Subcutaneous abdominal adipose tissue (tissue), 5 donors: ENCODE data around the gene FFAR3.
"Not testable (repeated sequence)": the region's sequence is repeated elsewhere in the genome, so short reads cannot be mapped to it uniquely, and the experiment has no call there.

Experiments used
- H3K27ac ChIP-seq: one replicate; pipeline ENCODE4 v1.7.0; 2013; ENCODE audit warnings: low read depth, mild to moderate bottlenecking, inconsistent platforms, low read length, moderate library complexity
- H3K27me3 ChIP-seq, 5 donors: one replicate each; pipeline ENCODE4 v1.7.0; 2013; ENCODE audit warnings: low read length in 5 of 5, inconsistent platforms in 1 of 5; ENCODE audit not compliant: control insufficient read depth in 5 of 5, insufficient read depth in 4 of 5
- H3K36me3 ChIP-seq, 5 donors: one replicate each; pipeline ENCODE4 v1.7.0; 2013; ENCODE audit warnings: low read length in 5 of 5; ENCODE audit not compliant: control insufficient read depth in 5 of 5, insufficient read depth in 5 of 5
- H3K4me1 ChIP-seq, 5 donors: one replicate each; pipeline ENCODE4 v1.7.0; 2013; ENCODE audit warnings: low read length in 5 of 5, mild to moderate bottlenecking in 3 of 5, moderate library complexity in 1 of 5; ENCODE audit not compliant: control insufficient read depth in 5 of 5, insufficient read depth in 5 of 5
- H3K4me3 ChIP-seq, 5 donors: one replicate each; pipeline ENCODE4 v1.7.0; 2013; ENCODE audit warnings: low read length in 5 of 5, low read depth in 1 of 5
- H3K9ac ChIP-seq, 5 donors: one replicate each; pipeline ENCODE4 v1.7.0; 2013; ENCODE audit warnings: low read length in 5 of 5, mild to moderate bottlenecking in 4 of 5, moderate library complexity in 3 of 5
- H3K9me3 ChIP-seq, 5 donors: one replicate each; pipeline ENCODE4 v1.7.0; 2013; ENCODE audit warnings: low read length in 5 of 5; ENCODE audit not compliant: control insufficient read depth in 5 of 5
- donor health status: healthy.
- donor health status: healthy.
- donor health status: healthy.
- donor health status: healthy.
- donor health status: healthy.

The FFAR3 gene

DNA sequence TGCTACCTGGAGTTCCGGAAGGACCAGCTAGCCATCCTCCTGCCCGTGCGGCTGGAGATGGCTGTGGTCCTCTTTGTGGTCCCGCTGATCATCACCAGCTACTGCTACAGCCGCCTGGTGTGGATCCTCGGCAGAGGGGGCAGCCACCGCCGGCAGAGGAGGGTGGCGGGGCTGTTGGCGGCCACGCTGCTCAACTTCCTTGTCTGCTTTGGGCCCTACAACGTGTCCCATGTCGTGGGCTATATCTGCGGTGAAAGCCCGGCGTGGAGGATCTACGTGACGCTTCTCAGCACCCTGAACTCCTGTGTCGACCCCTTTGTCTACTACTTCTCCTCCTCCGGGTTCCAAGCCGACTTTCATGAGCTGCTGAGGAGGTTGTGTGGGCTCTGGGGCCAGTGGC, 1.1 kb downstream of the FFAR3 start:
- not testable (repeated sequence) for H3K9me3 ChIP-seq, H3K36me3 ChIP-seq, H3K9ac ChIP-seq, H3K4me3 ChIP-seq, H3K27ac ChIP-seq
- Histone ChIP-seq H3K4me1 (peaks cover 1 to 21% (median 18%) of the 10 kb centered on the region in 5 donors), H3K27me3 (peaks cover 0 to 13% (median 3%) of the 10 kb centered on the region in 5 donors)

DNA sequence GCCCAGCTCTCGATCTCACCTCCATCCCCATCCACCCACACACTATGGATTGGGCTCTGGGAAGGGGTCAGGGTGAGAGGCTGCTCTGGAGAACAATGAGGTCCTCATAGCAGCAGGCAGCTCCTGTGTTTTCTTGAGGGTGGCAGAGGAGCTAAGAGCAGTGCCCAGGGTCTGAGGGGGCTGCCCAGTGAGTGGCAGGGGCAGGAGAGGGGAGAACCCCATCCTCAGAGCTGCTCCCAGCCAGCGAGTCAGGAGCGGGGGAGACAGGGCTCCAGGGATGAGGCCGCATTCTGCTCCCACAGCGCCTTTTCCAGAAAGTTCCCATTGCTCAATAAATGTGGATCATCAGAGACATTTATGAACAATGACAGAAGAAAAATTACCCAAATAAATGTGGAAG, 1.8 kb downstream of the FFAR3 start:
- H3K9me3 ChIP-seq, H3K27ac ChIP-seq, H3K36me3 ChIP-seq, H3K9ac ChIP-seq, H3K4me3 ChIP-seq: not testable (repeated sequence)
- Histone ChIP-seq H3K27me3 (peaks cover 0 to 13% (median 3%) of the 10 kb centered on the region in 5 donors), H3K4me1 (peaks cover 1 to 21% (median 18%) of the 10 kb centered on the region in 5 donors)

DNA sequence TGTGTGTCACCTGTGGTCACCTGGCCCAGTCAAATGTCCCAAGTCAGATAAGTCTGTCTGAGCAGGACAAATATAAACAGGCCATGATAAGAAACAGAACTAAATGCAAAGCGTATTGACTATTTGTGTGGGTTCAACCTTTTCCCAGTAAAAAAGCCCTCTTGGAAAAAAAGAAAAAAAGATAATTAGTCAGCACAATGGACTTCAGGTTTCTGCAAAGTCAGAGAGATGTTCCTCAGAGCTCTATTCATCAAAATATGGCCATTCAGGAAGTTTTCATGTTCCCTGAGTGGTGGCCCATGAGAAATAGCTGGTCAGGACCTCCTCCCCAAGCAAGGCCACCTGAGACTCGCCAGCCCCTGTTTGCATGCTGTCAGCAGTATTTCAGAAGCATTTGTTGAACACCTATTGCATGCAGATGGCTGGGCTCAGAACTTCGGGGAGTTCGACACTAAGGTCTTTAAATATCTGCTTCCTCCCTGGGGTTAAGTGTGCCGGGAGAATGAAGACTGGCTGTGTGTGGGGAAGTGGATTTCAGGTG, 2.7 kb downstream of the FFAR3 start:
- Histone ChIP-seq H3K9me3 (no peaks in the 10 kb centered on the region), H3K27me3 (peaks cover 0 to 13% (median 3%) of the 10 kb centered on the region in 5 donors), H3K36me3 (no peaks in the 10 kb centered on the region), H3K27ac (no peak overlapping the region), H3K9ac (no peak overlapping the region), H3K4me3 (no peak overlapping the region), H3K4me1 (peaks cover 1 to 15% (median 12%) of the 10 kb centered on the region in 5 donors)

DNA sequence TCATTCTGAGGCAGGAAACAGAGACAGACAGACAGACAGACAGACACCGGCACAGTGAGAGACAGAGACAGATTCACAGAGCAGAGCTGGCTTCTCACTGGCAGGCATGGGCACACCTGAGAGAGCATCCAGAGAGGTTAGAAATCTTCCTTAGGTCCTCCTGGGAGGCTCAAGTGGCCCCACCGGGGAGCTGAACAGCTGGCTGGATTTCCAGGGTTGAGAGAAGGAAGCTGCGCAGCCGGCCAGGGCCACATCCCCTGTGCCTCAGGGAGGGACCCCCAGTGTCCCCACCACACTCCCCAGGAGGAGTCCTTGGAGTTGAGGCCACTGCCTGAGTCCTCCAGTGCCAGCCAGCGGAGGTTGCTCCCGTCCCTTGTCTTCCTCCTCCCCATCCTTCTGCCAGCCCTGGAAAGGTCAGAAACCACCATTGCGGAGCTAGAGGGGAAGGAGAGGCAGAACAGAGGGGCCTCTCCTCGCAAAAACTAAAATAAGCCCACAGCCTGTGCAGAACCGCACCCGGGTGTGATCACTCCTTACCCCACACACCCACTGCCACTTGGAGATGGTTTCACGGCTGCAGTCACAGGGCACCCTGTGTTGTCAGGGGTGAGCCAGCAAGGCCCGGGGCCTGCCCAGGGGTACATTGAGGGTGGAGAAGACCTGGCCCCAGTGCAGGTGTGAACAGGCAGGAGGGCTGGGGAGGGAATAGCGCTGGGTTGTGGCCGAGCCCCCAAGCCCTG, 4.2 kb downstream of the FFAR3 start:
- Histone ChIP-seq H3K4me1 (peaks cover 0 to 13% (median 8%) of the 10 kb centered on the region in 5 donors), H3K27me3 (peaks cover 0 to 13% (median 3%) of the 10 kb centered on the region in 5 donors), H3K36me3 (no peaks in the 10 kb centered on the region), H3K27ac (no peak overlapping the region), H3K9ac (no peak overlapping the region), H3K9me3 (no peaks in the 10 kb centered on the region), H3K4me3 (no peak overlapping the region)

DNA sequence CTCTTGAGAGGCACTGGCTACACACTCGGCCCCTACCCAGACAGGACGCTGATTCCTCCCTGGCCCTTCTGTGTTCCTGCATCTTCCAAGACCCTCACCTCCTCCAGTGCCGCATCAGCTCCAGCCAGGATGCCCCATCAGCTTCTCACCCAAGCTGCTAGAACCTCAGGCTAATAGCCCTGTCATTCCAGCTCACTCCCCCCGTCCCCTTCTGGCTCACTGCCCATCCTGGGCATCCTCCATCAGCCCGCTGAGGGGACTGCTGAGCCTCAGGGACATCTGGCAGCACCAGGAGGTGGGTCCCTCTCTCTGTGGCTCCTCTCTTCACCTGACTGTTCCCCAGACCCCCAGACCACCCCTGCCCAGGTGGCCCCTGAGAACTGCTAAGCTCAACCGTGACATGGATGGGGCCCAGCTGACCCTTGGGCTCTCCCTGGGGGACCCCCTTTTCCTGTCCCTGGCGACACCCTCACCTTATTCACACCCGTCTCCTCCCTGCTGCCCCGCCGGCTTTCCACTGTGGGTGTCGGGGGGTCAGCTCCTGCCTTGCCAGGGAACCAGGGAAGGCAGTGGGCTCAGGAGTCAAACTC, 4.8 kb downstream of the FFAR3 start:
- H3K36me3 ChIP-seq = no peaks in the 10 kb centered on the region
- no peak overlapping the region for H3K9ac ChIP-seq
- H3K27ac ChIP-seq = no peak overlapping the region
- H3K9me3 ChIP-seq = no peaks in the 10 kb centered on the region
- no peak overlapping the region for H3K4me3 ChIP-seq
- H3K27me3 ChIP-seq = peaks cover 0 to 13% (median 3%) of the 10 kb centered on the region in 5 donors
- H3K4me1 ChIP-seq = peaks cover 0 to 7% (median 3%) of the 10 kb centered on the region in 5 donors

DNA sequence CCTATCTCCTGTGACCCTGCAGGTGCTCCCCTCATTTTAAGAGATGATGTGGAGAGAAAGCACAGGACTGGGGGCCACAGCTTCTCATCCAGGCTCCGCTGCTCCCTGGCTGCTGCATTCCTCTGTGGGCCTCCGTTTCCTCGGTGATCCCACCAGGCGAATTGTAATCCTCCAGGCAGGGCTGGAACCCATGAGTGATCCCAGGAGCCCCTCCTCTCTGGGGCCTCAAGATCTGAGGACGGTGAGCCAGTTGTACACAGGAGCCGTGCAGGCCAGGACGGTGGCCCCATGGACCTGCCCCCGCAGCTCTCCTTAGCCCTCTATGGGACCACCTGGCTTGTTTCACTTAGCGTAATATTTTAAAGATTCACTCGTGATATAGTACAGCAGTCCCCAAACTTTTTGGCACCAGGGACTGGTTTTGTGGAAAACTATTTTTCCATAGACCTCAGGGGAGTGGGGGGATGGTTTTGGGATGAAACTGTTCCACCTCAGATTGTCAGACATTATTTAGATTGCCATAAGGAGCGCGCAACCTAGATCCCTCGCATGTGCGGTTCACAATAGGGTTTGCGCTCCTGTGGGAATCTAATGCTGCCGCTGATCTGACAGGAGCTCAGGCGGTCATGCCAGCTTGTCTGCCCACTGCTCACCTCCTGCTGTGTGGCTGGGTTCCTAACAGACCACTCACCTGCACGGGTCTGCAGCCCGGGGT, 5.6 kb downstream of the FFAR3 start:
- H3K4me3 ChIP-seq = no peak overlapping the region
- no peak overlapping the region for H3K27ac ChIP-seq
- H3K9ac ChIP-seq = no peak overlapping the region
- H3K4me1 ChIP-seq = peaks cover 0 to 3% (median 0%) of the 10 kb centered on the region in 5 donors
- H3K27me3 ChIP-seq = peaks cover 0 to 13% (median 3%) of the 10 kb centered on the region in 5 donors
- no peaks in the 10 kb centered on the region for H3K36me3 ChIP-seq
- H3K9me3 ChIP-seq = no peaks in the 10 kb centered on the region

DNA sequence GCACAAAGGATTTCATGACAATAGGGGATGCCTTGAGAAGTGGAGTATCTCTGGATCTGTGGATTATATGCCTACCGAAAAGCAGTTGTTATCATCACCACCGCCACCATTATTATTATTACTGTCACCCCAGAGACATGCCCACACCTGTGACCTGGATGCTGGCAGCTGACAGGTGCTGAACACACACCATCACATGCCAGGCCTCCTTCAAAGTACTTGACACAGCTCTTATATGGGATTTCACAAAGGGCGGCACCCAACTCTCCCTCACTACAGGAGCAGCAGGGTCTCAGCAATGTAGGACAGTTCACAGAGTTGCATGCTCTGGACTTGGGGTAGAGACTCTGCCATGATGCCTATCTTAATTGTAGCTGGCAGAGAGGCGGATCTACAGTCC, 7.0 kb downstream of the FFAR3 start:
- Histone ChIP-seq H3K4me3 (no peak overlapping the region), H3K36me3 (no peaks in the 10 kb centered on the region), H3K9ac (no peak overlapping the region), H3K4me1 (peaks cover 0 to 3% (median 0%) of the 10 kb centered on the region in 5 donors), H3K27ac (no peak overlapping the region), H3K9me3 (peaks cover 0 to 3% (median 0%) of the 10 kb centered on the region in 5 donors), H3K27me3 (peaks cover 0 to 13% (median 3%) of the 10 kb centered on the region in 5 donors)

DNA sequence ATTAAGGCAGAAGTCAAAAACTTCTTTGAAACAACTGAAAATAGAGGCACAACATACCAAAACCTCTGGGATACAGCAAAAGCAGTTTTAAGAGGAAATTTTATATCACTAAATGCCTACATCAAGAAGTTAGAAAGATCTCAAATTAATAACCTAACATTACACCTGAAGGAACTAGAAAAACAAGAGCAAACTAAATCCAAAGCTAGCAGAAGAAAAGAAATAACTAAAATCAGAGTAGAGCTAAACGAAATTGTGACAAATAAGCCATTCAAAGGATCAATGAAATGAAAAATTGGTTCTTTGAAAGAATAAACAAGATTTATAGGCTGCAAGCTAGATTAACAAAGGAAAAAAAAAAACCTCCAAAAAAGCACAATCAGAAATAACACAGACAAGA, 10.1 kb downstream of the FFAR3 start:
- Histone ChIP-seq H3K9ac (no peak overlapping the region), H3K36me3 (no peaks in the 10 kb centered on the region), H3K9me3 (peaks cover 0 to 3% (median 0%) of the 10 kb centered on the region in 5 donors), H3K27ac (no peak overlapping the region), H3K4me3 (no peak overlapping the region), H3K27me3 (no peaks in the 10 kb centered on the region), H3K4me1 (no peaks in the 10 kb centered on the region)

DNA sequence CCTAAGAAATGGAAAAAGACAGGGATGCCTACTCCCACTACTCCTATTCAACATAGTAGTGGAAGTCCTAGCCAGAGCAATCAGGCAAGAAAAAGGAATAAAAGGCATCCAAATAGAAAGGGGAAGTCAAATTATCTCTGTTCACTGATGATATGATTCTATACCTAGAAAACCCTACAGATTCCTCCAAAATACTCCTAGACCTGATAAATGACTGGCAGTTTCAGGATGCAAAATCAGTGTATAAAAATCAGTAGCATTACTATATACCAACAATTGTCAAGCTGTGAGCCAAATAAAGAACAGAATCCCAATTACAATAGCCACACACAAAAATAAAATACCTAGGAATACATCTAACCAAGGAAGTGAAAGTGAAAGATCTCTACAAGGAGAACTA, 11.3 kb downstream of the FFAR3 start:
- H3K27ac ChIP-seq = no peak overlapping the region
- no peaks in the 10 kb centered on the region for H3K4me1 ChIP-seq
- H3K27me3 ChIP-seq = no peaks in the 10 kb centered on the region
- peaks cover 0 to 3% (median 0%) of the 10 kb centered on the region in 5 donors for H3K9me3 ChIP-seq
- no peaks in the 10 kb centered on the region for H3K36me3 ChIP-seq
- no peak overlapping the region for H3K4me3 ChIP-seq
- no peak overlapping the region for H3K9ac ChIP-seq

DNA sequence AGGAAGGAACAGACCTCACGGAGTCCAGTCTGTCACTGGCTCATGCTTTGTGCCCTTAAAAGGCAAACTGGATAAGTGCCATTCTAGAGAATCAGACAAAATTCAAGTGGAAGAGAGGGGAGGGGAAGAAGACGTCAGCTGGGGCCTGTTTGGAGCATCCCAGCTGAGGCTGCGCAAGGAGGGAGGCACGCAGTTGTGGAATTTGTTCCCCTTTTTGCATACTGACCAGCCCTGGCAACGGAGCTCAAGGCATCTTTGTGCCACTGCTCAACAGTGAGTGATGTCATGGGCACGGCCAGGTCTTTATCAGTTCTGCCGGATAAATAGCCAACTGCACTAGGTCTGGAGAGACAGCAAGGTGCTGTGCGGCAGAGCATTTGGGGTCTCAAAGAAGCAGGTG, 12.5 kb downstream of the FFAR3 start, which contains the start of gene GPR42:
Gene GPR42 (plus strand): TSS at position 347 of the 400 bp plus-strand sequence. CDS start 292 bp downstream, outside the sequence.
- H3K4me3 ChIP-seq = no peak within 1 kb of the TSS
- H3K4me1 ChIP-seq = no peaks in the 10 kb centered on the region
- H3K27me3 ChIP-seq = no peaks in the 10 kb centered on the region
- no peak within 1 kb of the TSS for H3K9ac ChIP-seq
- H3K27ac ChIP-seq = no peak within 1 kb of the TSS
- H3K9me3 ChIP-seq = peaks cover 0 to 3% (median 0%) of the 10 kb centered on the region in 5 donors
- H3K36me3 ChIP-seq = no peaks in the 10 kb centered on the region
